IPS-18a (cell line): Measurements from ENCODE around the gene COG7.

Source experiments
- H3K27ac ChIP-seq: one replicate; pipeline ENCODE4 v1.5.1; 2013; ENCODE audit warnings: low read length
- H3K27me3 ChIP-seq: one replicate; pipeline ENCODE4 v1.6.1; 2013; ENCODE audit warnings: mild to moderate bottlenecking, low read length; ENCODE audit not compliant: control insufficient read depth, insufficient read depth
- H3K36me3 ChIP-seq: one replicate; pipeline ENCODE4 v1.6.1; 2013; ENCODE audit warnings: low read depth, low read length; ENCODE audit not compliant: control insufficient read depth
- H3K4me1 ChIP-seq: one replicate; pipeline ENCODE4 v1.6.1; 2013; ENCODE audit warnings: low read depth, low read length; ENCODE audit not compliant: control insufficient read depth
- H3K4me3 ChIP-seq: one replicate; pipeline ENCODE4 v1.5.1; 2013; ENCODE audit warnings: low read length
- H3K9ac ChIP-seq: one replicate; pipeline ENCODE4 v1.6.1; 2013; ENCODE audit warnings: mild to moderate bottlenecking, low read length, moderate library complexity
- H3K9me3 ChIP-seq: one replicate; pipeline ENCODE4 v1.6.1; 2013; ENCODE audit warnings: low read depth, low read length; ENCODE audit not compliant: control insufficient read depth

Gene COG7

GRCh38 chr16:23351360-23351759, 101.6 kb downstream of the COG7 start:
- H3K9me3 ChIP-seq = no peaks in the 10 kb centered on the region
- H3K27me3 ChIP-seq = no peaks in the 10 kb centered on the region
- H3K36me3 ChIP-seq = no peaks in the 10 kb centered on the region
- H3K4me1 ChIP-seq = no peaks in the 10 kb centered on the region
- H3K27ac ChIP-seq = no peak overlapping the region
- H3K4me3 ChIP-seq = no peak overlapping the region
- H3K9ac ChIP-seq = no peak overlapping the region

GRCh38 chr16:23348579-23349469, 104.2 kb downstream of the COG7 start:
- H3K4me3 ChIP-seq = no peak overlapping the region
- no peak overlapping the region for H3K27ac ChIP-seq
- no peak overlapping the region for H3K9ac ChIP-seq
- no peaks in the 10 kb centered on the region for H3K36me3 ChIP-seq
- H3K4me1 ChIP-seq = peaks cover 3% of the 10 kb centered on the region
- no peaks in the 10 kb centered on the region for H3K9me3 ChIP-seq
- H3K27me3 ChIP-seq = no peaks in the 10 kb centered on the region

GRCh38 chr16:23345237-23345636, 107.8 kb downstream of the COG7 start:
- Histone ChIP-seq H3K4me3 (no peak overlapping the region), H3K27ac (no peak overlapping the region), H3K27me3 (no peaks in the 10 kb centered on the region), H3K36me3 (no peaks in the 10 kb centered on the region), H3K4me1 (peaks cover 3% of the 10 kb centered on the region), H3K9ac (no peak overlapping the region), H3K9me3 (no peaks in the 10 kb centered on the region)

GRCh38 chr16:23343643-23344612, 109.1 kb downstream of the COG7 start:
- Histone ChIP-seq H3K27ac (no peak overlapping the region), H3K4me3 (no peak overlapping the region)

GRCh38 chr16:23342083-23342640, 110.8 kb downstream of the COG7 start:
- Histone ChIP-seq H3K27ac (no peak overlapping the region), H3K27me3 (no peaks in the 10 kb centered on the region), H3K9ac (no peak overlapping the region), H3K36me3 (no peaks in the 10 kb centered on the region), H3K4me1 (peaks cover 3% of the 10 kb centered on the region), H3K4me3 (no peak overlapping the region), H3K9me3 (no peaks in the 10 kb centered on the region)

More at GRCh38 chr16:23343643-23344612, 109.1 kb downstream of the COG7 start:
- H3K36me3 ChIP-seq = no peaks in the 10 kb centered on the region
- no peaks in the 10 kb centered on the region for H3K27me3 ChIP-seq
- H3K4me1 ChIP-seq = peaks cover 3% of the 10 kb centered on the region
- H3K9me3 ChIP-seq = no peaks in the 10 kb centered on the region
- no peak overlapping the region for H3K9ac ChIP-seq

GRCh38 chr16:23339787-23340186, 113.2 kb downstream of the COG7 start:
- Histone ChIP-seq H3K4me3 (no peak overlapping the region), H3K36me3 (no peaks in the 10 kb centered on the region), H3K9me3 (no peaks in the 10 kb centered on the region), H3K27ac (no peak overlapping the region), H3K9ac (no peak overlapping the region), H3K4me1 (peaks cover 3% of the 10 kb centered on the region), H3K27me3 (no peaks in the 10 kb centered on the region)
